ENCODE results near the gene SLC25A21.

Gene SLC25A21

GRCh38 chr14:36856095-36856878 is 316.1 kb downstream of the SLC25A21 start:
- H3K4me3 ChIP-seq (replicated peaks; ENCODE audit: low read depth, low read length): no peak overlapping the region
- no peak for TF ChIP-seq CTCF (IDR thresholded peaks at IDR 0.05; ENCODE audit: insufficient read depth, low read length, poor library complexity, severe bottlenecking)
- no peak for DNase-seq (ENCODE audit: extremely low read depth, insufficient read length)
- H3K36me3 ChIP-seq (ENCODE audit: control insufficient read depth, insufficient read depth, low read length): no peaks in the 10 kb centered on the region
- H3K27me3 ChIP-seq (replicated peaks; ENCODE audit: control insufficient read depth, insufficient read depth, low read length): no peaks in the 10 kb centered on the region

GRCh38 chr14:36855396-36855795 is 317.0 kb downstream of the SLC25A21 start:
- Histone ChIP-seq H3K27me3 (replicated peaks; ENCODE audit: control insufficient read depth, insufficient read depth, low read length) (no peaks in the 10 kb centered on the region), H3K4me3 (replicated peaks; ENCODE audit: low read depth, low read length) (no peak overlapping the region), H3K36me3 (ENCODE audit: control insufficient read depth, insufficient read depth, low read length) (no peaks in the 10 kb centered on the region)
- DNase-seq (ENCODE audit: extremely low read depth, insufficient read length): no peak
- no peak for TF ChIP-seq CTCF (IDR thresholded peaks at IDR 0.05; ENCODE audit: insufficient read depth, low read length, poor library complexity, severe bottlenecking)

- Histone ChIP-seq H3K36me3 (ENCODE audit: control insufficient read depth, insufficient read depth, low read length) (no peaks in the 10 kb centered on the region), H3K4me3 (replicated peaks; ENCODE audit: low read depth, low read length) (no peak overlapping the region), H3K27me3 (replicated peaks; ENCODE audit: control insufficient read depth, insufficient read depth, low read length) (no peaks in the 10 kb centered on the region)
- TF ChIP-seq CTCF (IDR thresholded peaks at IDR 0.05; ENCODE audit: insufficient read depth, low read length, poor library complexity, severe bottlenecking): no peak
- no peak for DNase-seq (ENCODE audit: extremely low read depth, insufficient read length)
Measured at GRCh38 chr14:36852981-36853691, 319.3 kb downstream of the SLC25A21 start.

GRCh38 chr14:36848213-36848612 is 324.2 kb downstream of the SLC25A21 start:
- H3K36me3 ChIP-seq (ENCODE audit: control insufficient read depth, insufficient read depth, low read length): no peaks in the 10 kb centered on the region
- H3K27me3 ChIP-seq (replicated peaks; ENCODE audit: control insufficient read depth, insufficient read depth, low read length): no peaks in the 10 kb centered on the region
- no peak for TF ChIP-seq CTCF (IDR thresholded peaks at IDR 0.05; ENCODE audit: insufficient read depth, low read length, poor library complexity, severe bottlenecking)
- no peak overlapping the region for H3K4me3 ChIP-seq (replicated peaks; ENCODE audit: low read depth, low read length)
- no peak for DNase-seq (ENCODE audit: extremely low read depth, insufficient read length)

- no peaks in the 10 kb centered on the region for H3K27me3 ChIP-seq (replicated peaks; ENCODE audit: control insufficient read depth, insufficient read depth, low read length)
- no peaks in the 10 kb centered on the region for H3K36me3 ChIP-seq (ENCODE audit: control insufficient read depth, insufficient read depth, low read length)
- no peak for TF ChIP-seq CTCF (IDR thresholded peaks at IDR 0.05; ENCODE audit: insufficient read depth, low read length, poor library complexity, severe bottlenecking)
- H3K4me3 ChIP-seq (replicated peaks; ENCODE audit: low read depth, low read length): no peak overlapping the region
- DNase-seq (ENCODE audit: extremely low read depth, insufficient read length): no peak
Measured at GRCh38 chr14:36847366-36847765, 325.0 kb downstream of the SLC25A21 start.
